GM21515 (cell line): Measurements from ENCODE around the gene ETS1.

ENCODE experiments used
- ATAC-seq: cut with Tn5 transposase; IDR thresholded peaks from one replicate; pipeline ENCODE4 v1.9.1; 2021; ENCODE audit not compliant: unreplicated experiment

Gene ETS1

DNA sequence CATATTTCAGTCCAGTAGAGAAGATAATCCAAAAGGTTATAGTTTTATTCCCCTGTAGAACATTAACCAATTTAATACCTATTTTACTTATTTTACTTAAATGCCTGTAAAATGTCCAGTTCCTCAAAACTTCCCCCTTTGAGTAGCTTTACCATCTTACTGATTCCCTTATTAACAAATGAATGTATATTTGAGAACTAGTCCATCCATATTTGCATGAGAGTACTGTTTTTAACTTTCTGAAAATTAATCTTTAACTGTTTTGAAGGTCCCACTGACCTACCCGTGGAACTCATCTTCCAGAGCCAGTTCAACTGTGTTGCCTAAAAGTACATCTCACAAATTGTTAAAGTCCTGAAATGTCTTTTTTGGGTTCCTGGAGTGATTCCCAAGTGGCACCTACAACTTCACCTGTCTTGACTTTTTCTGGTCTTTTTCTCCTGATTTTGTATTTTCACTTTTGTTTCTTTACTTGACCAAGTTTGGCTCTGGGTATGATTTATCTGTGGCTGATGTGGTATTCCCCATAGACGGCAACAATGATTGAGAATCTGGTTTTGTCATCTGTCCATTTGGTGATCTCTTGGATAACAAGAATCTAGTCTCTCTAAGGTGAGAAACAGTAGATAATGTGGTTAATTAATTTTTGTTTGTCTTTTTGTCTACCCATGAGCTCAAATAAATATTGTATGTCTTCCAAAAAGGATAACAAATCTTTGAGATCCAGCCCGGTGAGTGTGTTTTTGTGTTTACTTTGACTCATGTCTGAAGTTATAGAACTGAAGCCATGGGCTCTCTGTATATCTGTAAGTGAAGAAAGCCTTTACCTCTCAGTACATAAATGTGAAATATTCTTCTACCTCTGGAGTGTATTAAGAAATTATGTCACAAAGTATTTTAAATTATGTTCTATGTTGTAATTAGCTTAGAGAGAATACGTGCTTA is 174.2 kb downstream of the ETS1 start:
- ATAC-seq = peak; percentile 79

GRCh38 chr11:128411812-128412211 is 175.5 kb downstream of the ETS1 start:
- no peak for ATAC-seq

DNA sequence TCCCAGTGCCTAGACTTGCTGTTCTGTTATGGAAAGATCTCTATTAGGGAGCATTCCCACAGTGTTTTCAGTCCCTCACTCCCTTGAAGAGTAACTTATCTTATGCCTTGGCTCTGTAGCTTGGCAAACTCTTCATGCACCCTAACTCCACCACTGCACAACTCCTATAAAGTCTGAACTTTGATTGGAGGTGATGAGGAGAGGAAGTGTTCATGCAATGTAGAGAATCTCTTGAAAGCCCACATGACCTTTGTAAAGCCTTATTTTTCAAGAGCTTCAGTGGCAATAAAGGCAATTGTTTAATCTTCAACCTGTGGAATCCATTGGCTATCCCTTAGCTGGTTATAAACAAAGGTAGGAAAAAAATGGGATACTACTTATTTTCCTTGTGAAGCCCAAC is 176.2 kb downstream of the ETS1 start:
- no peak for ATAC-seq

DNA sequence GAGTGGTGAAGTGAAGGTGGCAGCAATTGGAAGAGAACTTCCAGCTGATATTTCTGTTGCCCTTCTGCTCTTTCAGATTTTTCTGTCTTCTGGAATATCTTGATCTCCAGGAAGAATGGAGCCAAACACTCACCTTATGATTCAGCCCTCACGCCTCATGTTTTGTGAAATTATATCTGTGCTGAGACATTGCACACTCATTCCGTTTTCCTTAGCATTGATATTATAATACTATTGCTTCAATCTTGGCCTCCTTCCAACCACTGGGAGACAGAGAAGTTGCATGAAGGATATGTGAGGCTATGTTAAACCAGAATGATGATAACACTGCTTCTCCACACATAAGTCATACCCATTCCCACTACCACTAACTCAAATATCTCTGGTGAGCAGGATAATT is 177.9 kb downstream of the ETS1 start:
- ATAC-seq = no peak
